NT2/D1 (cell line): ENCODE data around the gene C10orf143.

Experiments
- DNase-seq: peaks from one replicate; pipeline ENCODE4 v3.0.0-alpha.2; 2011; ENCODE audit warnings: low read depth, low spot score
- H3K27me3 ChIP-seq: 2 replicates; pipeline ENCODE4 v1.6.0; 2011; ENCODE audit warnings: mild to moderate bottlenecking; ENCODE audit not compliant: insufficient read length, insufficient read depth
- H3K36me3 ChIP-seq: 2 replicates; pipeline ENCODE4 v1.6.1; 2011; ENCODE audit warnings: mild to moderate bottlenecking, low read length, mixed read lengths; ENCODE audit not compliant: insufficient read depth, insufficient read length
- H3K4me1 ChIP-seq: 2 replicates; pipeline ENCODE4 v1.5.1; 2011; ENCODE audit not compliant: insufficient read depth, insufficient read length
- H3K4me3 ChIP-seq: 2 replicates; pipeline ENCODE4 v1.5.1; 2011; ENCODE audit warnings: low read depth; ENCODE audit not compliant: insufficient read length
- H3K9ac ChIP-seq: 2 replicates; pipeline ENCODE4 v1.6.0; 2011; ENCODE audit warnings: low read depth; ENCODE audit not compliant: insufficient read length
- H3K9me3 ChIP-seq: 2 replicates; pipeline ENCODE4 v1.5.1; 2011; ENCODE audit warnings: mild to moderate bottlenecking, low read length; ENCODE audit not compliant: insufficient read depth
- SUZ12 ChIP-seq: IDR thresholded peaks from 2 replicates; pipeline ENCODE4 v1.6.1; 2011; ENCODE audit not compliant: insufficient read length, insufficient read depth; ENCODE audit errors: extremely low read depth
- YY1 ChIP-seq: IDR thresholded peaks from 2 replicates; pipeline ENCODE4 v1.6.1; 2011; ENCODE audit not compliant: insufficient read length, insufficient read depth
- ZNF274 ChIP-seq: IDR thresholded peaks from 2 replicates; pipeline ENCODE4 v1.6.1; 2011; ENCODE audit warnings: mild to moderate bottlenecking, low read depth, low read length

The C10orf143 gene

DNA sequence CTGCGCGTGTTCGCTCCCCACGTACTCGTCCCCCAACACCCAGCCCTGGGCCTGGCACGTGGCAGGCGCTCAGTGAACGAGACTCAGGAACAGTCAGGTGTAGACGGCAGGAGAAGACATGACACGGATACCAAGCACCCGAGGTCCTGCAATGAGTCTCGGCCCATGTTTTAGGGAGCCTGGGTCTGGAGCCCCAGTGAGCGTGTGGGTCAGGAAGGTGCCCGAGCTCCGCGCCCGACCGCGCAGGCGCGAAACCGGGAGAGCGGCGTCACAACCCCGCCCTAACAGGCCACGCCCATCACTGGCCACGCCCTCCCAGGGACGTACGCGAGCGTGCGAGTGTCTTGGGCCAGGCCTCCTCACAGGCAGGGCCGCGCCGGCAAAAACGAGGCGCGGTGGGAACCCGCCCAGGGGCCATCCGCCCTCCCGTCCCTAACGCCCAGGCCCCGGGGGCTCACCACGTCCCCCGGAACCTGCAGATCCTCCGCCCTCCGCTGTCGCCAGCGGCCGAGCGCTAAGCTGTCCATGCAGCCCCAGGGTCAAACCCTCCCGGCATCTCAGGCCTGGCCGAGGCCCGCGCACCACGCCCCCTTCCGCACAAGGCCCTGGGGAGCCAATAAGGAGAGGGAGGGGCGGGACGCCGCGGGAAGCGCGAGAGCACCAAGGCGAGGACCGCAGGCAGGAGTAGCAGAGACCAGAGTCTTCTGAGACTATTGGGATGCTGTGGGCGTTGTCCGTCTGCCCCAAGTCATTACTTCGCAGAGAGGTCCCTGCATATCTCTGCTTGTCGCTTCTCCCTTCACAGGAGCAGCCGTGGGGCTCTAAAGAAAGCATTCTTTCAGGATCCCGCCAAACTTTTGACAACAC, at the start of gene C10orf143:
C10orf143 (minus strand) TSS at position 585 of the 867 bp plus-strand sequence; CDS start at position 527, 58 bp downstream.
- peaks cover 4% of the 10 kb centered on the region for H3K4me1 ChIP-seq
- TF ChIP-seq SUZ12 (no peak), YY1 (no peak)
- H3K9me3 ChIP-seq = no peaks in the 10 kb centered on the region
- H3K9ac ChIP-seq = peak within 1 kb of the TSS; percentile 97
- H3K36me3 ChIP-seq = peaks cover 6% of the 10 kb centered on the region
- H3K27me3 ChIP-seq = no peaks in the 10 kb centered on the region
- H3K4me3 ChIP-seq = peak within 1 kb of the TSS; percentile 94
- DNase-seq = peak; percentile 88

DNA sequence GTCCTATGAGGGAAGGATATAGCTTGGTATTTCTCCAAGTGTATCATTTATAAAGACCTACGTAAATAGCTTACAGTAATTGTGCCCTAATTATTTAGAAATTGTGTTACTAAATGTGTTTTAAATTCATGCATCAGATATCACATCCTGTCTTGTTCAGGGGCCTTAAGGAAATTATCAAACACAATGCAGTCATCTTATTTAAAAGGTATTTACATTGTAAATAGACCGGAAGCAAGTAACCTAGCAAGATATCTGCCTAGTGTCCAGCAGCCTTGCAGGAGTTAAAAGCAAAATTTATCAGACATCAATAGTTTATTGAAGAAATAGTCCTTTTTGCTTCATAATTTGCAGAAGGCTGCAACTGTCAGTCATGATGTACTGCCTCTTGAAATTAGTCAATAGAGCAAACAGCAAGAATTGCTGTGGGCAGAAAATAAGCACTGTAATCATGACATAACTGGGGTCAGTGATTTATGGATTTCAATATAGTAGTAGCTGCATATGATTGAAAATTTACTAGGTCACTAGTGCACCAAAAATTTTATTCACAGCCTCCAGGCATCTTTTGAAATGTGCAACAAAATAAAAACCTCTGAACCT, 48.7 kb upstream of the C10orf143 start:
- no peaks in the 10 kb centered on the region for H3K27me3 ChIP-seq
- H3K4me3 ChIP-seq = no peak overlapping the region
- DNase-seq = no peak
- no peaks in the 10 kb centered on the region for H3K9me3 ChIP-seq
- peaks cover 57% of the 10 kb centered on the region for H3K36me3 ChIP-seq
- TF ChIP-seq SUZ12 = no peak
- TF ChIP-seq ZNF274 = no peak
- H3K9ac ChIP-seq = no peak overlapping the region
- H3K4me1 ChIP-seq = no peaks in the 10 kb centered on the region

DNA sequence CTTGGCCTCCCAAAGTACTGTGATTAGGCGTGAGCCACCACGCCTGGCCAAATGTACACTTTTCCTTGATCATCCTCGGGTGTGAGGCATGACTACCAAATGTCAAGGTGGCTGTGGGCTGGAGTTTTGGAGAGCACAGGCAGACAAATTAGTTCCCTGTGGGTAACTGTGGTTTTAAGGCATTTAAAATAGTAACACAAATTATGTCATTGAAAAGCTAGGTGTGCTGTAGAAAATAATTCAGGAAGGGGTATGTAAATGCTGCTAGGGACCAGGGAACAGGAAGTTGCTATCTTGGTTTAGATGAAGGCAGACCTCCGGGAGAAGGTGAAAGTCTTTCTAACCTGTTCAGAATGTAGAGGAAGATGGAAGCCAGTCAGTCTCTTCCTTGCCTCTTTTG, 35.4 kb upstream of the C10orf143 start:
- Histone ChIP-seq H3K9me3 (no peaks in the 10 kb centered on the region), H3K4me1 (no peaks in the 10 kb centered on the region), H3K4me3 (no peak overlapping the region), H3K36me3 (peaks cover 59% of the 10 kb centered on the region), H3K9ac (no peak overlapping the region), H3K27me3 (no peaks in the 10 kb centered on the region)
- TF ChIP-seq ZNF274 = no peak
- no peak for TF ChIP-seq YY1
- TF ChIP-seq SUZ12 = no peak
- DNase-seq = no peak

DNA sequence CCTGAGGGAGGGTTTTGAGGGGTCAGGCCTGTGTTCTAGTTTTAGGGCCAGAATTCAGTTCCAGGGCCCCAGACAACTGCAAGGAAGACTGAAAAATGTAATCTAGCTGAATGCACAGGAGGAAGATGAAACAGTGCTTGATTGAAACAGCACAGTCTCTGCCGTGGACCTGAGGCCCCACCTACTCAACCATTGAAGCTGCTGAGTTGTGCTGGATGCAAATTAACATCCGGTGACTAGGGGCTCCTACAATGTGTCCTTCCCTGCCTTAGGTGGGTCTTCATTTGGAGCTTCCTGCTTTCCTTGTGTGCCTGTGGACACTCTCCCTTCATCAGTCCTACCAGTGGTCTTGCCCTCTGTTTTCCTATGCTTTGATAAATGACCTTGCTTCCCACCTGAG, 31.2 kb upstream of the C10orf143 start:
- peaks cover 55% of the 10 kb centered on the region for H3K36me3 ChIP-seq
- H3K9ac ChIP-seq = no peak overlapping the region
- no peak overlapping the region for H3K4me3 ChIP-seq
- H3K27me3 ChIP-seq = no peaks in the 10 kb centered on the region
- H3K9me3 ChIP-seq = no peaks in the 10 kb centered on the region
- no peaks in the 10 kb centered on the region for H3K4me1 ChIP-seq
- DNase-seq = no peak
- TF ChIP-seq ZNF274 = no peak
- no peak for TF ChIP-seq SUZ12

DNA sequence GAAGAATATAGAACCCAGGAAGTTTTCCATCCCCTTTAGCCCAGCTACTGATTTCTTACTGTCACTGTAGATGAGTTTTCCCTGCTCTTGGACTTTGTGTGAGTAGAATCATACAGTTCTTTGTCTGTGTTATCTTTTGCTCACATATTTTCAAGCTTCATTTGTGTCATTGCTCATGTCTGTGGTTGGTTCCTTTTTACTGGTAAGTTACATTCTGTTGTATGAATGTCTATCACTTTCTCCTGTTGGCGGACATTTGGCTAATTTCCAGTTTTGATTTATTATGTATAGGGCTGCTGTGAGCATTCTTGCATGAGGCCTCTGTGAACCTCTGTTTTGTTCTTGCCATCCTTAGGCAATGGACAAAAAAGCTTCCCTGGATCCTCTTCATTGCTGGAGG, 30.8 kb upstream of the C10orf143 start:
- no peak for TF ChIP-seq SUZ12
- TF ChIP-seq YY1 = no peak
- no peak for TF ChIP-seq ZNF274
- H3K9me3 ChIP-seq = no peaks in the 10 kb centered on the region
- H3K27me3 ChIP-seq = no peaks in the 10 kb centered on the region
- H3K4me3 ChIP-seq = no peak overlapping the region
- H3K4me1 ChIP-seq = no peaks in the 10 kb centered on the region
- no peak overlapping the region for H3K9ac ChIP-seq
- DNase-seq = no peak
- H3K36me3 ChIP-seq = peaks cover 52% of the 10 kb centered on the region

DNA sequence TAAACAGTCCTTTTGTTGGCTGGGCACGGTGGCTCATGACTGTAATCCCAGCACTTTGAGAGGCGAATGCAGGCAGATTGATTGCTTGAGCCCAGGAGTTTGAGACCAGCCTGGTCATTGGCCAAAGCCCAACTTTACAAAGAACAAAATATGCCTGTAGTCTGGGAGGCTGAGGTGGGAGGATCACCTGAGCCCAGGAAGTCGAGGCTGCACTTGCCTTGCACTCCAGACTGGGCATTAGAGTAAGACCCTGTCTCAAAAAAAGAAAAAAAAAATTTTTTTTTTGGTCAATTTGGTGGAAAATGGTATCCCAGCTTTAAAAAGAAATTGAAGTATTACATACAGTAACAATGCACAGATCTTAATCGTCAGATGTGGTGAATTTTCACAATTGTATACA, 30.4 kb upstream of the C10orf143 start:
- Histone ChIP-seq H3K4me3 (no peak overlapping the region), H3K9ac (no peak overlapping the region), H3K27me3 (no peaks in the 10 kb centered on the region), H3K36me3 (peaks cover 47% of the 10 kb centered on the region), H3K4me1 (no peaks in the 10 kb centered on the region), H3K9me3 (no peaks in the 10 kb centered on the region)
- TF ChIP-seq ZNF274 = no peak
- TF ChIP-seq YY1 = no peak
- TF ChIP-seq SUZ12 = no peak
- DNase-seq = no peak

DNA sequence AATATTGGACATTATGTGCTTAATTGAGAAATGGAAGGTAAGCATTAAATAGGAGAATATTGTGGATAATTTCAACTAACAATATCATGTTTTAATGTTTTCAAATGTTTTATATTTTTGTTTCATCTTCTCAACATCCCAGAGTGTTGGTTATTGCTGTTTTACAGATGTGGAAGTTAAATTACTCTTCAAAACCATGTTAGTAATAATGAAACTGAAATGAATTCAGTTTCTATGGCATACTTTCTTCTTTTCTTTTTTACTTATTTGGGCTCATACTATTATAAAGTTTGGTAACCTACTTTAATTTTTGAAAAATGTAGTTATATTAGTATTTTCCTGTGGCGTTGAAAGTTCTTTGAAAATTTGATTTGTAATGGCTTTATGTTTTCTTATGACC, 29.8 kb upstream of the C10orf143 start:
- no peaks in the 10 kb centered on the region for H3K9me3 ChIP-seq
- no peak overlapping the region for H3K4me3 ChIP-seq
- no peak overlapping the region for H3K9ac ChIP-seq
- no peak for TF ChIP-seq YY1
- TF ChIP-seq SUZ12 = no peak
- TF ChIP-seq ZNF274 = no peak
- no peak for DNase-seq
- peaks cover 45% of the 10 kb centered on the region for H3K36me3 ChIP-seq
- no peaks in the 10 kb centered on the region for H3K4me1 ChIP-seq
- no peaks in the 10 kb centered on the region for H3K27me3 ChIP-seq
